ENCODE results near the gene PLCH2.

PLCH2 gene

DNA sequence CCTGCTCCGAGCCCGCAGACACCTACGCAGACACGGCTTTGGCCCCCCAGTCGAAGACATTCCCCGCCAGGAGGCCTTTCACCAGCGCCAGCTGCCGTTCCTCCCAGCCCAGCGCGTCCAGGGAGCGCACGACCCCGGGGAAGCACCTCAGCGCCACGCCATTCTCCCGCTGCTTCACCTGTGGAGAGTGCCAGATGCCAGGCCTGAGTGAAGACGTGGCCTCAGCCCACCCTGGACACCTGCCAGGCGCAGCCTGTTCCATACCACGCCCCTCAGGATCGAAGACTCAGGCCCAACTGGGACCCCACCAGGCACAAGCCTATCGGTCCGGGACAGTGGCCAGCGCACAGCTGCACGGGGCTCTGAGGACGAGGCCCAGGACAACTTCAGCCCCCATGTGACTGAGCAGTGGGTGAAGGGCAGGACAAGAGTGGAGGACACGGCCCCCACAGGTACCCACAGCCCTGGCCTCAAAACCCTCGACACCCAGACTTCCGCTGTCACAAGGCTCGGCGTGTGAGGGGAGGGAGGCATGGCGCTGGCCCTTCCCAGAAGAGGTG is 36.9 kb downstream of the PLCH2 start:
- in situ Hi-C loops (cut with MboI; ENCODE audit: low sequenced_read_pairs), result no loop called here

DNA sequence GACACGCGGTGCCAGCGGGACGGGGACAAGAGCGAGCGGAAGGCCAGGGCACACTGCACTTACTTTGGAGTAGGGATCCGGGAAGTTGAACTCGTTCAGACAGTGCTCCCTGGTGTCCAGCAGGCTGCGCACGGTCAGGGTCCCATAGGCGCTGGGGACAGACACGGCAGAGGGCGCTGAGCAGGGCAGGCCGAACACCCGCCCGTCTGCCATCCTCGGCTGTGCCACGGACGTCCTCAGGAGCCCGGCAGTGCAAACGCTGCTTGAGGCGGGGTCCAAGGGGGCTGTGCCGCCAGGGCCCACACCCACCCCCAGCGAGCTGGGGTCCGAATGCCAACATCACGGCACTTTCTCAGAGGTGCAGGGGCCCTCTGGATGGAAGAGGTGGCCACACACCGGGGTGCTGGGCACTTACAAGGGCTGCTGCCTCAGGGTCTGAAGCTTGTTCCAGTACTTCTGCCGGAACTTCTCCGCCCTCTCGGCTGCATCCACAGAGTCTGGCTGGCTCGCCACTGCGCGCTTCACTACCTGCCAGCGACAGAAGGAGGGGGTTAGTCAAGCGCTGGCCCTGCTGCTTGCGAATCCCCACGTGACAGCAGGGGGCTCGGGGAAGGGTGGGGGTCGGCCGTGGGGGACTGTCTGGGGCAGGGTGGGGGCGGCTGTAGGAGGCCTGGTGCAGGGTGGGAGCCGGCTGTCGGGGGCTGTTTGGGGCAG is 38.0 kb downstream of the PLCH2 start:
- in situ Hi-C loops (cut with MboI; ENCODE audit: low sequenced_read_pairs), result no loop called here

- in situ Hi-C loops (cut with MboI; ENCODE audit: low sequenced_read_pairs), result no loop called here
Observed at GRCh38 chr1:2514863-2515762, 39.0 kb downstream of the PLCH2 start.

DNA sequence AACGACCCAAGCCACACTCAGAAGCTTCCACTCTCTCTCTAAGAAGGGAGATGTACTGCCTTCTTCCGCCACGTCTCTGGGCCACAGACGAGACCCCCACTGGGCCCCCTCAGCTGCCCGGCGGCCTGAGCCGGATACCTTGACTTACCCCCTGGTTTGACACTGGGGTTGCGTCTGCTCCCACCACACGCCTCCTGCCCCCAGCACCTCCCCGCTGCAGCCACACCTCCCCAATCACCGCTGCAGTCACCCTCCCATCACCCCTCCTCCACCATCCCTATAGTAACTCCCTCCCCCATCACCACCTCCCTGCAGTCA is 39.6 kb downstream of the PLCH2 start:
- in situ Hi-C loops (cut with MboI; ENCODE audit: low sequenced_read_pairs), result no loop called here

GRCh38 chr1:2516124-2516523 is 40.0 kb downstream of the PLCH2 start:
- in situ Hi-C loops (cut with MboI; ENCODE audit: low sequenced_read_pairs), result no loop called here

- in situ Hi-C loops (cut with MboI; ENCODE audit: low sequenced_read_pairs), result no loop called here
Observed at GRCh38 chr1:2516946-2517345, 40.9 kb downstream of the PLCH2 start.

DNA sequence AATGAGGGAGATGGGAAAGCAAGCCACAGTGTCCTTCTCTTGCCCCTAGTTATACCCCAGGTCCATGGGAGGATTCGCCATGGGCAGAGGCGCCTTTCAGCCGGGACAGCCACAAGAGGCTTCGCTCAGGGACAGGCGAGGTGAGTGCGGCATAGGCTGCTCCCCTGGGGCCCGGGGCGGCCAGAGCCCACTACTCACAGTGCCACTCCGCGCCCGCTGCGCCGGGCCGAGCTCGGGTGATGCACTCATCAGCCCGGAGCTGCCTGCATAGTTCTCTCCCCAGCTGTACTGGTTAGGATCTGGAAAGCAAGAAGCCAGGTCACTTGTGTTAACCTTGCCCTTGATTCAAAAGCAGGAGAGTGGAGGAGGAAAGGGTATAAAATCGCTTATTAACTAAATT is 41.9 kb downstream of the PLCH2 start:
- in situ Hi-C loops (cut with MboI; ENCODE audit: low sequenced_read_pairs), result no loop called here

DNA sequence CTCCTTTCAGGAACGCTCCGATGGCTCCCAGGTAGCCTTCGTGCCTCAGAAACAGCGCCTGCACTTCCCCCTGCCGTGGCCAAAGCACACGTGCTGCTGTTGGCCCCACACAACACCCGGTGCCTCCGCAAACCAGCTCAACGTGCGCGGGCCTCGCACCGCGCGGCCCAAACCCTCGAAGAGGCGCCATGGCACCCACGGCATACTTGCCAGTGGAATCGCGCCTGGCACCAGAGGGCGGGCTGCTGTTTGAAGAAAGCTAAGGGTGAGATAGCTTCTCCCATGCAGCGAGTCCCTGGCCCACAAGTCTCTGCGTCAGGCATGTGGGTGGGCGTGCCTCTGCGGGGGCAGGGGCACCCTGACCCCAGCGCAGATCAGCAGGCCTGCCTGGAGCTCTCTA is 42.4 kb downstream of the PLCH2 start:
- in situ Hi-C loops (cut with MboI; ENCODE audit: low sequenced_read_pairs), result no loop called here

GRCh38 chr1:2519029-2519685 is 43.1 kb downstream of the PLCH2 start:
- in situ Hi-C loops (cut with MboI; ENCODE audit: low sequenced_read_pairs), result no loop called here

DNA sequence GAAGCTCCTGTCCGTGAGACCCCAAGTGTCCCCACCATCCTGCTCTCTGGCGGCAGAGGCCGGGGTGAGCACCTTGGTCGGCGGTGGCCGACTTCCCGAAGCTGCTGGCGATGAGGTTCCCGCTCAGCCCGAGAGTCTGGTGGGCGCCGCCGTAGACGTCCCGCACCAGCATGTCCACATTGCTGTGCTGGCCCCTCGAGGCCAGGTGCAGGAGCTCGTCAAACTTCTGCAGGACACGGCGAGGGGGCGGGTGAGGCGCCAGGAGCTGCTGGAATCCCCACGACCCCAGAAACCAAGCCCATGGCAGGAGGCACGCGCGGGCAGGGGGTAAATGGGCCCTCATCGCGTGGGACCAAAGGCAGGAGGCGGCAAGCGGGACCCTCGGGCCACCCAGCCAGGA is 43.6 kb downstream of the PLCH2 start:
- in situ Hi-C loops (cut with MboI; ENCODE audit: low sequenced_read_pairs), result no loop called here

GRCh38 chr1:2520206-2520605 is 44.1 kb downstream of the PLCH2 start:
- in situ Hi-C loops (cut with MboI; ENCODE audit: low sequenced_read_pairs), result no loop called here

GRCh38 chr1:2520806-2521205 is 44.7 kb downstream of the PLCH2 start:
- in situ Hi-C loops (cut with MboI; ENCODE audit: low sequenced_read_pairs), result no loop called here

DNA sequence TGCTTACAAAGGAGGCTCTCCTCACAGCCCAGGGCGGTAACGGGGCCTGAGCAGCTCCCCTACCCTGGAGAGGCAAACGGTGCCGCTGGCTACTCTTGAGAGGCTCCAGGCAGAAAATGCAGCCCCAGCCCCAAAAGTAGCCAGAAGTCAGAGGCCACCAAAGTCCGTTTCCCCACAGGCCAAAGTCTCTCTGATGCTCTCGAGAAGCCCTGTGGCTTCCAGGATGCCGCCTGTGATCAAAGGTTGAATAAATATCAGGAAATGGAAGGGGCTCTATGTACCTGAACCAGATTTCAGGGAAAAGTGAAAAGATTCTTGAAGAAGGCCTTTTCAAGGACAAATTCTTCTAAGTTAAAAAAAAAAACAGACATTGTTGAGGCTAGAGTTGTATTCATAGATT is 46.1 kb downstream of the PLCH2 start:
- in situ Hi-C loops (cut with MboI; ENCODE audit: low sequenced_read_pairs), result no loop called here

DNA sequence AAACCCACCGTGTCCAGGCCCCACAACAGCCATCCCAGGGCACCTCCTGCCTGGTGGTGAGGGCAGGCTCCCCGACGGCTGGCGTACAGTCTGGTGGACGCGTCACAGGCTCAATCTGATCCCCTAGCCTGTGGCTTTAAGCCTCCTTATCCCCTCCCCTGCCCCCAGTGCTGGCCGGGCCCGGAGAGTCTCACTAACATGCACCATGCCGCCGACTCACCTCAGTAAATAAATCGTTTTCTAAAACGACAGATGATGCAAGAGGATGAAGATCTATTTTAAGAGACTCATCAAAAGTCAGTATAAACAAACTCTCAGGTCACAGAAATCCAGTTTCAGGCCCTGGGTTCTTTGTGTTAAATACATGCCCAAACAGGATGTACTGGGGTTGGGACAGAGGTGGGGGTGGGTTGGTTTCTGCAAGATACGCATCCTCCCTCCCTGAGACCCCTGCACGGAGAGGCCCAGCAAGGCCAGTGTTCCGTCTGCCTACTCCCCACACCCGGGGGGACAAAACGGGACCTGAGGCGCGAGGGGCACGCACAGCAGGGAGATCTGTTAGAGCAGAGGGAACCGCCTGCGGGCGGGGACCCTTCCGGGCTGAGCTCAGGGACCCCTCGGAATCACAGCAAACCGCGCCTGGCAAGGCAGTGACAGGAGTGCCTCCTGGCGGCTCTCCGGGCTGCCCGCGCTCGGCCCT is 47.3 kb downstream of the PLCH2 start:
- in situ Hi-C loops (cut with MboI; ENCODE audit: low sequenced_read_pairs), result no loop called here

DNA sequence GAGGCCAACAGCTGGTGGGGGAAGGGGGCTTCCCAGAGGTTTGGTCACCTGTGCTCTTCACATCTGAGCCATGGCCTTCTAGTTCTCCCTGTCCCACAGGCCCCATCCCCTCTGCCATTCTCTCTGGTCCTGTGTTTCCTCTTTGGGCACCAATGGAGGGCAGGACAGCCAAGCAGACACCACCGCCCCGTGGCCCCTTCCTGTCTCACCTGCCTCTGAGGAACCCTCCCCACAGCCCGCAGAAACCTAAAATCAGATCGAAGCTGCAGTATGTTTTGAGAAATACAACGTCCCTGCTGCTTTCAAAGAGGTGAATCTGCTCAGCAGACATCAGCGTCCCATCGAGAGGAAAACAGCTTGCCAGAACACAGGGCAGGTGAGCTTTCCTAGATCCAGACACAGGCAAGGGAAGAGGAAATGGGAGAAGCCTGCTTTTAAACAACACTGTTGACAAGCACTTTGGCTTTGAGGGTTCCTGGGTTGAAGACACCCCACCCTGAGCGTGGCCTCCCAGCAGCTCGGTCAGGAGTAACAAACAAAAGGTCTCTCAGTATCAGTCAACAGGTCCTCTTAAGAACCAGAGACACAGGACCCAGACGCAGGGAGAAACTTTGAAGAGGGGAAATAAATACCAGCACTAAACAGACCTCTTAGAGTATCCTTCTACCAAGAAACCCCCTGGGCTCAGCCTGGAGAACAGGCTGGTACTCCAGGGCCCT is 48.0 kb downstream of the PLCH2 start:
- in situ Hi-C loops (cut with MboI; ENCODE audit: low sequenced_read_pairs), result no loop called here

- in situ Hi-C loops (cut with MboI; ENCODE audit: low sequenced_read_pairs), result loop anchor here (25.0 kb wide), 1 partner anchor 338 kb away; the partner anchor contains the start of gene FAAP20
Observed at GRCh38 chr1:2525572-2525919, 49.5 kb downstream of the PLCH2 start.

GRCh38 chr1:2525920-2526823 is 50.1 kb downstream of the PLCH2 start, which contains the start of gene PANK4:
TSS of gene PANK4 (minus strand) at chr1:2526596. CDS start at chr1:2526587, 9 bp downstream.
- in situ Hi-C loops (cut with MboI; ENCODE audit: low sequenced_read_pairs), result loop anchor here (25.0 kb wide), 1 partner anchor 339 kb away; the partner anchor contains the start of gene FAAP20

- in situ Hi-C loops (cut with MboI; ENCODE audit: low sequenced_read_pairs), result loop anchor here (25.0 kb wide), 1 partner anchor 340 kb away; the partner anchor contains the start of gene FAAP20
Observed at GRCh38 chr1:2526824-2527555, 50.9 kb downstream of the PLCH2 start.
